Measurements from ENCODE around the gene MUSK.
"Not testable (repeated sequence)": the region's sequence is repeated elsewhere in the genome, so short reads cannot be mapped to it uniquely, and the experiment has no call there.

MUSK gene

DNA sequence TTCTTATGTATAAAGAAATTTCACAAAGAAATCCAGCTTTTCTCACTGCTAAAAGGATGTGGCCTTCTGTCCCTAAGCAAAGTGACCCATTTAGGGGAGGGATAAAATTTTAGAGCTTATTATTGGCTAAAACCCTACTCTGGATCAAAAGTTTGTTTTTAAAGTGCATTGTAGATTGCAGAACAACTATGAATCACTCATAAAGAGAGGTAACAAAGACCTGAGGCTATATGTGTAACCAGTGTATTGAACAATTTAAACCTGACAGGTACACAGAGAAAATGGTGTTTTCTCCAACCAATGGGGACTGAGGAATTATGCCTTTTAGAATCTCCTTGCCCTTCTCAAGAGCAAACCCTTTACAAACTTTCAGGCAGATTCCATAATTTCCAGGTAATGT lies 86.6 kb downstream of the MUSK start:
- DNase-seq (ENCODE audit: low read depth in 2 of 2, low spot score in 1 of 2): no peak

DNA sequence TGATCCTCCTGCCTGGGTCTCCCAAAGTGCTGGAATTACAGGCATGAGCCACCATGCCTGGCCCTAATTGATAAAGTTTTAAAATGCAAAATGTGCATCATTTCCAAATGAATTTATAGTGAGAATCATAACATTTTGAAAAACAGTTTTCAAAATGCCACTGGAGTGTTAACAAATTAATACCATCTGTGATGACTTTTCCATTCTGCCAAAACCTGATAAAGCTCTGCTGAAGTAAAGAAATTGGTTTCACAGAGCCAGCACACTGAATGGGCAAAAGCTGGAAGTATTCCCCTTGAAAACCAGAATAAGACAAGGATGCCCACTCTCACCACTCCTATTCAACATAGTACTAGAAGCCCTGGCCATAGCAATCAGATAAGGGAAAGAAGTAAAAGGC lies 89.6 kb downstream of the MUSK start:
- no peak for DNase-seq (ENCODE audit: low read depth in 2 of 2, low spot score in 1 of 2)

DNA sequence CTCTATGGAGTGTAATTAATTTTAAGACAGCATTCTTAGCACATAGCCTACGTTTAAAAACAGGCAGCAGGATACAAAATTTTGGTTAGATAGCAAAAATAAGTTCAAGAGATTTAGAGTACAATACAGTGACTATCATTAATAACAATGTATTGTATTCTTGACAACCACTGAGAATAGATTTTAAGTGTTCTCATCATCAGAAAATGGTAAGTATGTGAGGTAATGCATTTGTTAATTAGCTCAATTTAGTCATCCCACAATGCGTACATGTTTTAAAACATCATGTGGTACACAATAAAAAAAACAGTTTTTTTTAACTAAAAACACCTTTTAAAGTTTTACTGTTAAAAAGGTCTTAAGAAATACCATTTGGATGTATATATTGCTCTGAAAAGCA lies 94.2 kb downstream of the MUSK start:
- DNase-seq (ENCODE audit: low read depth in 2 of 2, low spot score in 1 of 2): no peak

- DNase-seq (ENCODE audit: low read depth in 2 of 2, low spot score in 1 of 2): no peak
These were observed 95.0 kb downstream of the MUSK start for GRCh38 chr9:110763568-110763967.

GRCh38 chr9:110764006-110764405 lies 95.4 kb downstream of the MUSK start:
- no peak for DNase-seq (ENCODE audit: low read depth in 2 of 2, low spot score in 1 of 2)

DNA sequence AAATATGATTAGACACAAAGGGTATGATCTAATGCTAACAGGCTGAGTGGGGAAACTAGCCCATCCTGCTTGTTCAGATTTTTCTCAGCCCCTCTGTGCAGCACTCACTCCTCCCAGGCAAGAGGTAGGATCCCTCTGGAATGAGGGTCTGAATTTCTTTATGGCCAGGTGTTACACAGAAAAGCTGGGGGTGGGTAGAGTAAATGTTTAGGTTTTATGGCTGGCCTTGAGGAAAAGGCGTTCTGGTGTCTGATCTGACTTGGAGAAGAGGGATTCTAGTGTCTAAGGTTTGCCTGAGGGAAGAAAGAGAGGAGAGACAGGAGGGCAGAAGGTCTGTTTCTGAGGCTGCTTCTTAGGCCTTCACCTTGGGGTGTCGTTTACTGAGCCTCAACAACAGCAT lies 97.3 kb downstream of the MUSK start:
- no peak for DNase-seq (ENCODE audit: low read depth in 2 of 2, low spot score in 1 of 2)

- no peak for DNase-seq (ENCODE audit: low read depth in 2 of 2, low spot score in 1 of 2)
These were observed 99.0 kb downstream of the MUSK start for GRCh38 chr9:110767559-110768063.

DNA sequence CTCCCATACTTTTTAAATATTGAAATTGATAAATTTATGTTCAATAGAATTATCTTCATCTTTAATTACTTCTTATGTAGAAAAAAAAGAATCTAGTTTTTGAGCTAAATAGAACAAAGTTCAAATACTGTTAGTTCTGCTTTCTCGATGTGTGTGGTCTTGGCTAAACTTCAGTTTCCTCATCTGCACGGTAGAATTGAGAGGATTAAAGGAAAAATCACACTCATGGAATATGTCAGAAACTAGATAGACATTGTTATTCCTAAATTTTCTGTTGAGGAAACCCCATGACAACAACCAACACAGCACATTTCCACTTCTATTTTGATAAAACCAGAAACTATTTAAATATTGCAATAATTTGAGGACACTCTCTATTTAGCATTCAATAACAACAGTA lies 100.3 kb downstream of the MUSK start:
- DNase-seq (ENCODE audit: low read depth in 2 of 2, low spot score in 1 of 2): no peak

DNA sequence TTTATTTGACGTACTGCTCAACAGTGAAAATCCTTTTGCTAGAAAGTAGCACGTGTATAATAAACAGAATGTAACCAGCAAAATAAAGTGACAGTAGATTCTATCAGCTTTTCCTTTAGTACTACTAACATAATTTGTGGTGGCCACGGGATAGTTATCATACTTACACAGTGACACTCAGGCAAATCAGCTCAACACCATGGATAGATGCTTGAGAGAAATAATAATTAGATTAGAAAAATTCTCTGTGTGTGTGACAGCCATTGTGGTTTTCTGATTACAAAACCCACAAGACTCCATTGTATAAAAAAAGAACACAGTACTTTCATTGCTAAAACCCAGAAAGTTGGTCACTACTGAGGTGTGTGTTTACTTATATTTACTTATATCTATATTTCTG lies 101.1 kb downstream of the MUSK start:
- DNase-seq (ENCODE audit: low read depth in 2 of 2, low spot score in 1 of 2): no peak

- no peak for DNase-seq (ENCODE audit: low read depth in 2 of 2, low spot score in 1 of 2)
These were observed 107.1 kb downstream of the MUSK start for GRCh38 chr9:110775724-110776123.

DNA sequence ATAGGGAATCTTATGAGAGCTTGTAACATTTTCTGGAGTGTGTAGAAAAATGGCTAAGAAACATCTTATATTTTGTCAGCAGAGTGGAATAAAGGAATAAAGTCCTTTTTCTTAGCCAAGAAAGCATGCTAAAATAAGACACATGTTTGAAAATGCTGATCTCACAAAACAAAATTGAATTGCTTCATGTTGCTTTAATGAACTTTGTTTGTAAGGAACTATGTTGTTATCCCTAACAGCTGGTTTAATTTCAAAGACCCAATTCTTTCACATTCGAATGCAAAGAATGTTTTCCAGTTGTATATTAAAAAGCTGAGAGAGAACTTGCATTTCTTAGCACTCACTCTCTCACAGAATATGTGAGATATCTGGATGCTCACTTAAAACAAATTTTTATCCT lies 107.6 kb downstream of the MUSK start:
- DNase-seq (ENCODE audit: low read depth in 2 of 2, low spot score in 1 of 2): no peak

- DNase-seq (ENCODE audit: low read depth in 2 of 2, low spot score in 1 of 2): no peak
These were observed 108.7 kb downstream of the MUSK start for GRCh38 chr9:110777196-110777875.

DNA sequence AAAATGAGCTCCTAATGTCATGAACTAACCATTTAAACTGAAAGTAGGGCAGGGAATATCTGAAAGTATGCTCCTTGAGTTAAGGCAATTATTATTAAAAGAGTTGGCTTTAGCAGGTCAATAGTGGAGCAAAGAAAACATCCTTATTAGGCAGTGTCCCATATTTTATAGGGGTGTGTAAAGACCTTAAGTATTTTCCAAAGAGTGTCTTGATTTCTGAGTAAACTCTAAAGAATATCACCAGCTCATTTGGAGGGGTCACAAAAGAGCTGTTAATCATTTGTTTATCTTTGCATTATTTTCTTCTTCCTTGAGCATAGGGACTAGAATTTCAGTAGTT lies 109.3 kb downstream of the MUSK start:
- DNase-seq (ENCODE audit: low read depth in 2 of 2, low spot score in 1 of 2): no peak

GRCh38 chr9:110782701-110783100 lies 114.1 kb downstream of the MUSK start:
- no peak for DNase-seq (ENCODE audit: low read depth in 2 of 2, low spot score in 1 of 2)

GRCh38 chr9:110784309-110784708 lies 115.7 kb downstream of the MUSK start:
- DNase-seq (ENCODE audit: low read depth in 2 of 2, low spot score in 1 of 2): no peak

DNA sequence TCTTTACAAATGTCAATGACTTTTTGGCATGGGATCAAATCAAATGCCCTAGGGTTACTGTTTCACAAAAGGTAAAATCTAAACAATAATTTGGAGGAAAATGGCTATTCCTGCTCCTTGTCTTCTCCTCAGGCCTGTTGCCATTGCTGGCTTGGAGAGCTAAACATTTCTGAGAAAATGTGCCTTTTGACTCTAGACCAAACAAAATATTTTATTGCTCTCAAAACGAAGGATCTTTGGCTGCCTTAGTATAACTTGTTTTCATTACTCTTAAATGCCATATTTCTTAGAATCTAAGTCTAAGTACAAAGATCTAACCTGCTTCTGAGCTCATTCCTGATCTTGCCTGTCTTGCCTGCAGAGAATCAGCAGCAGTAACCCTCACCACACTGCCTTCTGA lies 116.6 kb downstream of the MUSK start:
- DNase-seq (ENCODE audit: low read depth in 2 of 2, low spot score in 1 of 2): no peak

- not testable (repeated sequence) for DNase-seq (ENCODE audit: low read depth in 2 of 2, low spot score in 1 of 2)
These were observed 119.8 kb downstream of the MUSK start for GRCh38 chr9:110788396-110788795.

GRCh38 chr9:110788871-110789270 lies 120.3 kb downstream of the MUSK start:
- no peak for DNase-seq (ENCODE audit: low read depth in 2 of 2, low spot score in 1 of 2)

- no peak for DNase-seq (ENCODE audit: low read depth in 2 of 2, low spot score in 1 of 2)
These were observed 129.0 kb downstream of the MUSK start for GRCh38 chr9:110797611-110798010.

- no peak for DNase-seq (ENCODE audit: low read depth in 2 of 2, low spot score in 1 of 2)
These were observed 130.8 kb downstream of the MUSK start for GRCh38 chr9:110799396-110799795.

DNA sequence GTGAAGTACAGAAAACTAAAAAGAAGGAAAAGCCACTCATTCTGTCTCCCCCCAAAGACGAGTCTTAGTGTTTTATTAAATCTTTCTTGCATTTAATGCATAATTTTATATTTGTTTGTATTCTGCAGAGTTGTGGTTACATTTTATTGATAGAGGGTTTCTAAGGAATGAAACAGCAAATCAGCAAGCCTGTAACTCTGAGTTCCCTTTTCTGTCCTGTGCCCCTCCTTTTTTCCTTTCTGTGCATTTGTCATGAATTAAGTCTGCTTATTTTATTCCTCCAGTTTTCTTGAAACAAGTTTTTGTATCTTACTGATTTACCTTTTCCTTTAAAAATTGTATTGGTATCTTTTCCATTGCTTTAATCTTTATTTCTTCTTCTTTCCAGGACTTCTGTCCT lies 132.8 kb downstream of the MUSK start:
- no peak for DNase-seq (ENCODE audit: low read depth in 2 of 2, low spot score in 1 of 2)

DNA sequence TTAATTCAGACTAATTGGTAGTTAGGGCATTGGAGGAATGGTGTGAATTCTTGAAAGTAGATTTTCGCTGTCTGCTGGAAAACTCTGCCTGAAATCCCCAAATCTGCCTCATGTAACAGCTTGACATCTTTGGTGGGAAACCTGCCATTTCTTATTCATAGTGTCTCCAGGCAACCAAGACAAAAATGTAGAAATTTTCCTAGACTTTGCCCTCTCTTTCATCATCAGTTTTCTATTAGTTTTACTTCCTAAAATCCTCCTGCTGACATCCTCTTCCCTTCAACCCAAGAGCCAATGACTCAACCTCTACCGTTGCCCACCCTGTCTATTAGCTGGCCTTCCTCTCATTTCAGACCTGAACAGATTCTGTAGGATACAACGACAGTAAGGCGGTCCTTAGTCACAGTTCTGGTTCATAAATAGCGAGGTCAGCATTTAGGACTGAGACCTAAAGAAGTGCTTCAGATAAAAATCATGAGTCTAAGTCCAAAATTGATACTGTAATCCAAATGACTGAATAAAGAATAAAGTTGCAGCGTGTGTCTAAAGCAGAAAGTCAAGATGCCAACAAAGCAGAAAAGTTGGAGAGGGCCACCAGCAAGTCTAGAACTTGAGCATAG lies 133.9 kb downstream of the MUSK start:
- DNase-seq (ENCODE audit: low read depth in 2 of 2, low spot score in 1 of 2): no peak

DNA sequence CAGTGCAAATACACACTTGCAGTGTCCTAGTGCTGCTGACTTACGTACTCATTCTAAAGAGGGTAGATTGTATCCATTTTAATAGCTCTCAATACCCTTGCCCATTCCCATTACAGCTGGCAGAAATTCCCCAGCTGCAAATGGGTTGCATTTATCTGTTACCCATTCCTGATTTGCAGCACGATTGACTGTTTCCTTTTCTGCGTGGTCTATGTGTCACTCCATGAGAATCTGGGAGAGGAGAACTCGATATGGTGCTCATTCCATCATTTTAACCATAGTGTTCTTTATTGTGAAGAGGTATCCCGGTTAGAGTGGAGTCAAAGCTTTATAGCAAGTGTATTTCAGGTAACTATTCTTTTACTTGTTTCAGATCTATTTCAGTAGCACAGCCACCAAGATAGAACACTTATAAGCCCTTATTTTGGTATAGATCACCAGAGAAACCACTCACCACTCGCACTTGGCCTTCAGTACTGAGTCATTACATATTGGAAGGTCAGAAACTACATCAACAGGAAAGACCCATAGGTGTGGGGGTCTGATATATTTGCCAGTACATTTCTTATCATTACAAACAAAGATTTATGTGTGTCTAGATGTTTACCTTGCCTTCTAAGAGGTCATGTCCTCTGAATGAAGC lies 139.5 kb downstream of the MUSK start:
- DNase-seq (ENCODE audit: low read depth in 2 of 2, low spot score in 1 of 2): no peak

All from stimulated activated CD8-positive, alpha-beta memory T cell treated with anti-CD3 and anti-CD28 coated beads, Interleukin-4, amount 100 ng/mL, for 4 hours (primary cell).